Stimulated activated naive B cell treated with anti-CD40 and anti-IgM and Interleukin-4, amounts not matched to agents 10 μg/mL and 1 μg/mL and 100 μg/mL, for 72 hours (primary cell): ENCODE measurements around the gene GPR32.
"Not testable (repeated sequence)": the region's sequence is repeated elsewhere in the genome, so short reads cannot be mapped to it uniquely, and the experiment has no call there.

ENCODE experiments used
- ATAC-seq, 2 donors: fragments of 150-1000 bp; cut with Tn5 transposase; replicated peaks; 2 replicates each; pipeline ENCODE4 v1.10.0; 2021; ENCODE audit warnings: moderate library complexity in 1 of 2
- DNase-seq: peaks from one replicate; pipeline ENCODE4 v3.0.0; 2021
- H3K27ac Mint-ChIP-seq: one replicate; pipeline ENCODE4 v1.8.0; 2022; ENCODE audit warnings: mild to moderate bottlenecking, mixed read lengths
- H3K27me3 Mint-ChIP-seq, 2 donors: one replicate each; pipeline ENCODE4 v1.8.0; 2022; ENCODE audit warnings: mixed read lengths in 2 of 2
- H3K36me3 Mint-ChIP-seq, 2 donors: one replicate each; pipeline ENCODE4 v1.8.0; 2022; ENCODE audit warnings: mixed read lengths in 2 of 2, mild to moderate bottlenecking in 1 of 2
- H3K4me1 Mint-ChIP-seq, 2 donors: one replicate each; pipeline ENCODE4 v1.8.0; 2022; ENCODE audit warnings: mixed read lengths in 2 of 2, mild to moderate bottlenecking in 1 of 2
- H3K4me3 Mint-ChIP-seq, 2 donors: one replicate each; pipeline ENCODE4 v1.8.0; 2022; ENCODE audit warnings: mild to moderate bottlenecking in 2 of 2, mixed read lengths in 2 of 2, moderate library complexity in 1 of 2
- H3K9me3 Mint-ChIP-seq, 2 donors: one replicate each; pipeline ENCODE4 v1.8.0; 2022; ENCODE audit warnings: mixed read lengths in 2 of 2, mild to moderate bottlenecking in 1 of 2

The GPR32 gene

DNA sequence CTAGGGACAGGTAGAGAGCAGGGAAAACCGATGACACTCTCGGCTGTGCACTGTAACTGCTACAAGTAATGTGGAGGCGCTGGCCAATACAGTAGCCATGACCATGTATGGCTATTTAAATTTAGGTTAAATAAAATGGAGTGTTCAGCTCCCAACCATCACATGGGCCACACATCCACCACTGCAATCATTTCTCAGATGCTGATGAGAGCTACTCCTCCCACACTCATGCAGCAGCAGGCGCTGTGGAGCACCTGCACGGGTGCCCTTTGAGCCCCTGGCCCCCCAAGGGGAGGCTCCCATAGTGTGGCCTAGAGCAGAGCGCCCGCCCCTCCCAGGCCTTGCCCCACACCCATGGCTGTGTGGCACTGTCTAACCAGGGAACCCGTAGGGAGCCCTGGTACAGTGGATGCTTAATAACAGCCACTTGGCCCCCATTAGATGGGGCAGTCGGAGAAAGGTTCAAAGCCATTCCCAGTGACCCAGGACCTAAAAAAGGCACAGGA is 25.9 kb downstream of the GPR32 start:
- ATAC-seq, result peak; percentile 6 to 15
- Mint-ChIP-seq H3K36me3 (peaks cover 24 to 36% of the 10 kb centered on the region in 2 donors), H3K4me3 (no peak overlapping the region), H3K27me3 (no peaks in the 10 kb centered on the region), H3K9me3 (no peaks in the 10 kb centered on the region), H3K4me1 (peaks cover 19% of the 10 kb centered on the region in 2 donors), H3K27ac (peak overlapping the region; percentile 69)
- DNase-seq, result no peak

DNA sequence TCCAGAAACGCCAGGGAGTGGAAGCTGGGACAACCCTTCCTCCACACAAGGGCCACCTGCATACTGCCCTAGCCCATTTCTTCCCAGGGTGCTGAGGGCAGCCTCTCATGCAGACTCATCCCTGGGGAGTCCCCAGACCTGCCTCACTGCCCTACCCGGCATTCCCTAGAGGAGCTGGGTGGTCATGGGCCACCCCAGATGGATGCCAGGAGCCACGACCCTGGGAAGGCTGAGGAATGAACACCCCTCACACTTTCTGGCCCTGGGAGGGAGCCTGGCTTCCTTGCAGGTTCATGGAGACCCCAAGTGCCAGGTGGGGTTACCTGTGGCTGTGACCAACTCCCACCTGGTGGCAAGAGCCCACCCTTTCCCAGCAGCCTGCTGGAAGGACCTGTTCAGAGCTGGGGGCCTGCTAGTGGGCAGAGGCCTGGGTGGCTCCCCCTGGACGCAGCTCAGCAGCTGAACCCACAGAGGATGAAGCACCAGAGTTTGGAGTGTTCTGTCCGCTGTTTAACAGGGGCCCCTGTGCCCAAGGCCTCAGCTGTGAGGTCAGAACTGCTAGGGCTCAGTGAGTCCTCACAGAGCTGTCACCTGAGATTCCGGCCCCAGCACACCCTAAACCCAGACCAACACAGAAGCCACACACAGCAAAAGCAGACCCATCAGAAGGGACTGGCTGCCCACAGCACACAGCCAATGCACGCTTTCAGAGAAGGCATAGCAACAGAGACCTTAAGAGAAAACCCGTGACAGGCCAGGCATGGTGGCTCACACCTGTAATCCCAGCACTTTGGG is 26.6 kb downstream of the GPR32 start:
- H3K4me1 Mint-ChIP-seq, result peaks cover 21% of the 10 kb centered on the region in 2 donors
- DNase-seq, result no peak
- peaks cover 28 to 40% of the 10 kb centered on the region in 2 donors for H3K36me3 Mint-ChIP-seq
- H3K27ac Mint-ChIP-seq, result peak overlapping the region; percentile 49
- H3K9me3 Mint-ChIP-seq, result no peaks in the 10 kb centered on the region
- no peaks in the 10 kb centered on the region for H3K27me3 Mint-ChIP-seq
- no peak for ATAC-seq
- H3K4me3 Mint-ChIP-seq, result no peak overlapping the region

DNA sequence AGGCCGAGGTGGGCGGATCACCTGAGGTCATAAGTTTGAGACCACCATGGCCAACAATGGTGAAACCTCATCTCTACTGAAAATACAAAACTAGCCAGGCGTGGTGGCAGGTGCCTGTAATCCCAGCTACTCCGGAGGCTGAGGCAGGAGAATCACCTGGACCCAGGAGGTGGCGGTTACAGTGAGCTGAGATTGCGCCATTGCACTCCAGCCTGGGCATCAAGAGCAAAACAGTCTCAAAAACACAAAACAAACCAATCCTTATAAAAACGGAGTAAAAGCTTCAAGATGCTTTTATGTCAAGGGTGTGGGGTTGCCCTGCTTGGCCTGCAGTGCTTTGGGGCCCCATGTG is 27.1 kb downstream of the GPR32 start:
- ATAC-seq, result no peak
- peaks cover 31 to 44% of the 10 kb centered on the region in 2 donors for H3K36me3 Mint-ChIP-seq
- H3K9me3 Mint-ChIP-seq, result no peaks in the 10 kb centered on the region
- H3K27ac Mint-ChIP-seq, result no peak overlapping the region
- no peaks in the 10 kb centered on the region for H3K27me3 Mint-ChIP-seq
- peaks cover 26 to 27% of the 10 kb centered on the region in 2 donors for H3K4me1 Mint-ChIP-seq
- no peak for DNase-seq
- H3K4me3 Mint-ChIP-seq, result no peak overlapping the region

DNA sequence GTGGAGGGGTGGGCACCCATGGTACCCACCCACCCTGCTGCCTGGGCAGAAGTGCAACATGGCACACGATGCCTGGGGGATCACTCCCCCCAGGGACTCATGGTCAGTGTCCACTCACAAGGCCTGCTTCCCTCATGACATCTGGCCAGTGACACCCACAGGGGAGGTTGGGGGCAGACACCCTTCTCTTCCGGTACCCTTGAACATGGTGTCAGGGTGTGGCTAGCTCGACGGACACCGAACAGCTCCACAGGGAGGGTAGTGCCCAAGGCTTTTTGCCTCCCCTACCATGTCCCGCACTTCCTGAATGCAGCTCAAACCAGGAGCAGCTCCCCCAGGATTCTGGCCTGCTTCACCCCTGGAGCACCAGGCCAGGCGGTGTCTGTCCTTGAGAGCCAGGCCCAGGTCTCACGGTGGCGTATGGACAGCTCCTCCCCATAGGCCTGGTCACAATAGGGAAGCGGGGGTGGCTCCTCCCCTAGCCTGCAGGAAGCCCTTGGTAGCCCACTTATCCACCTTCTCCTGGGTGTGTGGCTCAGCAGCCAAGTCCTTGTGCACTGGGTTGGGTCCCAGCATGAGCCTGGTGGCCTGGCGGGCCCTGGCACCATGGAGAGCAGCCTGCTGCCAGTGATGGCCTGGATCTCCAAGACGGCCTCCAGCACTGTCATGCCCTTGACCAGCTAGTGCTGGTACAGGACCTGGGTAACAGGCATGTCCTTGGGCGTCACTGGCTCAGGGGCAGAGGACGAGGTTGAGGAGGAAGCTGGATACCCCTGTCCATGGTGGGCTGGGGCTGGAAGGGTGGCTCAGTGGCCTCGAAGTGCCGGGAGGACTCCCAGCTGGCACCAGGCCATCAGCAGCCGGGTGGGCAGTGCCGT is 27.8 kb downstream of the GPR32 start:
- H3K9me3 Mint-ChIP-seq, result no peaks in the 10 kb centered on the region
- DNase-seq, result no peak
- H3K27me3 Mint-ChIP-seq, result no peaks in the 10 kb centered on the region
- H3K4me1 Mint-ChIP-seq, result peaks cover 29 to 33% of the 10 kb centered on the region in 2 donors
- peaks cover 34 to 50% of the 10 kb centered on the region in 2 donors for H3K36me3 Mint-ChIP-seq
- no peak for ATAC-seq
- peak overlapping the region; percentile 65 for H3K27ac Mint-ChIP-seq
- H3K4me3 Mint-ChIP-seq, result no peak overlapping the region

DNA sequence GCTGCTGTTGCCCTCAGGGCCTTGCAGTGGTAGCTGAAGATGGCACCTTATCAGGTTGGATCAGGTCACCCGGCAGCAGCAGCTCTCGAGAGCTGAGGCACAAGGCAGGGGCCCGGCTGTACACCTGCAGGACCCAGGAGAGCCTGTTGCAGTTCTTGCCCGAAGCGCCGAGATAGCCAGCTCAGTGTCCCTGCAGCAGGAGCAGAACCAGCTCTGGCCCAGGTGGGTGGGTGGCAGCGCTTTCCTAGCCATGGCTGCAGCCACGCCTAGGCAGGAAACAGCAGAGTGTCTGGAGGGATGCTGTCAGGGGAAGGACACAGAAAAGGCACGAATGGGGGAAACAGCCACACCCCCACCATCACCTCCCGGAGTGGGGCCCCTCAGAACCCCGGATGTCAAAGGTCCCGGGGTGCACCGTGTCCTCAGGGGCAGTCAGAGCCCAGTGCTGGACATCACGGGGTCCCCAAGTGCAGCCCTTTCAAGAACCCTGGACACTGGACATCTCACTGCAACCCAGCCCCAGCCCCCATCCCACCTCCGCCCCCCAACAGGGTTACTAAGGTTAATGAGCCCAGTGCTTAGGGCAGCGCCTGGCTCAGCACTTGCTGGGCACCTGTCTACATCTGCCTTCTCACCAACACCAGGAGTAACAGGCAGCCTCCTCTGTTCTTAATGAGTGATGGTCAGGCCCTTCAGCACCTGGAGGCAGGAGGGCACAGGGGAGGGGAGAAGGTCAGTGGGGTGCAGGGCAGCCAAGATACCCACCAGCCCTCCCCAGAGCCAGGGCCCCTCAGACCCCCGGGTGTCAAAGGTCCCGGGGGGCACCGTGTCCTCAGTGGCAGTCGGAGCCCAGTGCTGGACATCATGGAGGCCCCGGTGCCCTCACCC is 28.6 kb downstream of the GPR32 start:
- H3K4me3 Mint-ChIP-seq, result no peak overlapping the region
- peaks cover 33 to 41% of the 10 kb centered on the region in 2 donors for H3K4me1 Mint-ChIP-seq
- no peak overlapping the region for H3K27ac Mint-ChIP-seq
- no peak for ATAC-seq
- H3K9me3 Mint-ChIP-seq, result no peaks in the 10 kb centered on the region
- H3K27me3 Mint-ChIP-seq, result no peaks in the 10 kb centered on the region
- DNase-seq, result no peak
- peaks cover 38 to 59% of the 10 kb centered on the region in 2 donors for H3K36me3 Mint-ChIP-seq

DNA sequence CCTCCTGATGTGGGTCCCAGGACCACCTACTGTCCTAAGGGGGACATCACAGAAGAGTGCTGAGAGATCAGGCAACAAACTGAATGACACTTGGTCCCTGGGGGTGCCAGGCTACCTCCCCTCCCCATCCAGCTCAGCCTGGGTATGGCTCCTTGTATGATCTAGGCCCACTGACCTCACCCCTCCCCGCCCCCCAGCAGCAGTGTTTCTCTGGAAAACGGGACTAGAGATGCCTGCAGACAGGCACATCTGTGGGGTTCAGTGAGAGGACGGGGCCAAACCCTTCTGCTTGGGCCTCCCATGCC is 29.2 kb downstream of the GPR32 start:
- Mint-ChIP-seq H3K36me3 (peaks cover 41 to 64% of the 10 kb centered on the region in 2 donors), H3K4me3 (no peak overlapping the region)
- DNase-seq, result no peak

DNA sequence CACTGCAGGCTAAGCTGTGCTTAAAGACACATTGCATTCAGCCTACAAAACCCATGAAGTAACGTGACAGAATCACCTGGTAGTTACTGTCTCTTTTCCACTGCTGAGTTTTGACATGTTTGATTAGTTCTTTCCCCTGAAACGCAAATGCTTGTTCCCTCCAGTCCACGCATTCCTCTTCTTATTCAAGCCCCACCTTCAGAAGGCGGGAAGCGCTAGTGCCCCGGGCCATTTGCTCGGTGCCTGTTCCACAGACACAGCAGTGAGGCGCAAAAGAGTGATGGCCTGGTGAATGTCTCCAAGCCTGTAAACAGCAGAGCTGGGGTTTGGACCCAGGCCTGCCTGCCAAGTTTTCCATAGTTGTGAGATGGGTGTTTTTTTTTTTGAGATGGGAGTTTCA is 30.8 kb downstream of the GPR32 start:
- no peak for DNase-seq

More for the DNA sequence above, 29.2 kb downstream of the GPR32 start:
- Mint-ChIP-seq H3K27ac (no peak overlapping the region), H3K4me1 (peaks cover 31 to 40% of the 10 kb centered on the region in 2 donors), H3K9me3 (no peaks in the 10 kb centered on the region), H3K27me3 (no peaks in the 10 kb centered on the region)
- no peak for ATAC-seq

DNA sequence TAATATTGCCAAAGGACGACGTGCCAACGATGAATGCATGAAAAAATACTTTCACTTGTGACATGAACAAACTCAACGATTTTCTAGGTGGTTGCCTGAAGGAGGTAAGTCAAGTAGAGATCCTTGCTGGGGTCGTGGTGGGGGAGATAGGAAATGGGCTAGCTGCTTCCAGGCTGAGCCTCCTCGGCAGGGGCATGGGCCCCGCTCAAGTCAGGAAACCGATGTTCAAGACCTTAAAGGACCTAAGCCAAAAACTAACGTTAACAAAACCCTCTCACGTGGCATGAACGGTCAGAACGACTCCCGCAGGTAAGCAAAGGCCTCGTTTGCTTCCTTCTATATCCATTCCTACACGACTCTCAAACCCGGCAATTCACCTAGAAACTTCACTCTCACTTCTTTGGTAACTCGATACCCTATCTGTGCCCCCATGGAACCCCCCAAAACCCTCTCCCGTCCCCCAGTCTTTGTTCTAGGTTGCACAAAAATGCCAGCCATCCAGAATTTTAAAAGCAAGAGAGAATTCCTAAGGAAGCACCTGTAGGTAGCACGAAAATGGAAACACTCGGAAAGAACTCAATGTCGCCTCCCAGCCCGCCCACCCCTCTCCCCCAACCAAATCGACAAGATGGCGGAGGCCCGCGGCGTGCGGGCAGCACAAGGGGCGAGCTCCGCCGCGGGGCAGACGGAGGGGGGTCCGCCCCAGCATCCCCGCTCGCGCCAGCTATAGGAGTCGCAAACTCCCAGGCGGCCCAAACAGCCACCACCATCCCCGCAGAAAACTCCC is 33.6 kb downstream of the GPR32 start:
- Mint-ChIP-seq H3K4me1 (peaks cover 31 to 48% of the 10 kb centered on the region in 2 donors), H3K9me3 (no peaks in the 10 kb centered on the region), H3K4me3 (peak overlapping the region; percentile 92 to 98), H3K27ac (peak overlapping the region; percentile 100), H3K27me3 (no peaks in the 10 kb centered on the region), H3K36me3 (peaks cover 23 to 45% of the 10 kb centered on the region in 2 donors)
- DNase-seq (no peak), ATAC-seq (peak; percentile 4 to 33)

More for the DNA sequence above, 30.8 kb downstream of the GPR32 start:
- H3K36me3 Mint-ChIP-seq, result peaks cover 38 to 62% of the 10 kb centered on the region in 2 donors
- H3K4me3 Mint-ChIP-seq, result no peak overlapping the region
- no peaks in the 10 kb centered on the region for H3K27me3 Mint-ChIP-seq
- peak overlapping the region; percentile 51 for H3K27ac Mint-ChIP-seq
- no peak for ATAC-seq
- H3K4me1 Mint-ChIP-seq, result peaks cover 34 to 48% of the 10 kb centered on the region in 2 donors
- H3K9me3 Mint-ChIP-seq, result no peaks in the 10 kb centered on the region

DNA sequence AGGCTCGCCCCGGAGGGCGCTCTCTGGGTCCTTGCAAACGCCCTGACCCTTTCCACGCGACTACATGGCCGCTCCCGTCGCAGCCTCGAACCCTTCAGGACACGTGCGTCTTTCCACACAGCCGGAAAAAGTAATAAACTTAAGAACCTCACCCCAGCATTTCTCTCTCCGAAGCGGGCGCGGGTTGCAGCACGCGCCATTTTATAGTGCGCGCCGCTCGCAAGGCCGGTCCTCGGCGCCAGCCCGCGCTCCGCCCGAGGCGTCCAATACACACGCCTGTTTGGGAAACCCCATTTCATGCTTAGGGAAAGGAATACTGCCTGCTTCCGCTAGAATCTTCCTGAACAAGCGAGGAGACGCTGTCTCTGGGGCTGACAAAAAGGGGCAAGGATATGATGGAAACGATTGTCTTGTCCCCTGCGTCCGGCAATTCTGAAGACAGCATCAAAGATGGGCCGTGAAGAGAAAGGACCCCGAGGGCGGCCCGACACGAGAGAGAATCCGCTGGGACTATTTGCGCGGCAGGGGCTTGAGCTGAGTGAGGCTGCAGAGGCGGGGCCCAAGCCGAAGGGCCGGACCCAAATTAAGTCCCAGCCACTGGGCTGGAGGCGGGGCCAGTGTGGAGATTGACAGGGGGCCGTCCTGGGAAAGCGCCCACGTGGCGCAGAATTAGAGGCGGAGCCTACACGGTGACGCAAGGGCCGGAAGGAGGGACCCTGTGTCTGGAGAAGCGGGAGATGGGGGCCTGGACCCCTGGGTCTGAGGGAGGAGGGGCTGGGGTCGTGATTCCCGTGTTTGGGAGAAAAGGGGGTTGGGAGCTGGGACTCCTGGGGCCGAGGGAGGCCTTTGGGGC is 34.4 kb downstream of the GPR32 start:
- ATAC-seq (peak; percentile 95 to 98), DNase-seq (peak; percentile 98)
- Mint-ChIP-seq H3K4me3 (peak overlapping the region; percentile 92 to 98), H3K27me3 (peaks cover under 1 to 2% of the 10 kb centered on the region in 2 donors), H3K36me3 (peaks cover 23 to 42% of the 10 kb centered on the region in 2 donors), H3K27ac (peak overlapping the region; percentile 100), H3K4me1 (peaks cover 30 to 42% of the 10 kb centered on the region in 2 donors), H3K9me3 (peaks cover 0 to under 1% of the 10 kb centered on the region in 2 donors)

DNA sequence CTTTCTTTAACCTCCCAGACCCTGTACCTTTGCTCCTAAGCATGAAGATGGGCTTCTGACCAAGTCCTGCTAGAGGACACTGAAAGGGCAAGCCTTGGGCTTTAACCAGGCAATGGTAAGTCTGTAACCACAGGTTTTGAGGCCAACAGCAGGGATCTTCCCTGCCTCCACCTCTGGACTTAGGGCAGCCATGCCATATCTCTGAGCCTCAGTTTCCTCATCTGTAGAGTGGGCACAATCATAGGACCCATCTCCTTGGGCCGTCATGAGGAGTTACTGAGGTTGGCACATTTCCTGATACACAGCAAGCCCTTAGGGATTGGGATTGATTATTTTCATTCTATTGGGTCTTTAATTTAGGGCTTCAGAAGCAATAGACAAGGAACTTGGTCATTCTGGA is 38.6 kb downstream of the GPR32 start:
- no peak overlapping the region for H3K4me3 Mint-ChIP-seq
- H3K27ac Mint-ChIP-seq, result no peak overlapping the region
- H3K36me3 Mint-ChIP-seq, result peaks cover 4 to 7% of the 10 kb centered on the region in 2 donors
- DNase-seq (no peak), ATAC-seq (no peak)
- peaks cover 19 to 30% of the 10 kb centered on the region in 2 donors for H3K27me3 Mint-ChIP-seq
- H3K4me1 Mint-ChIP-seq, result peaks cover 11 to 20% of the 10 kb centered on the region in 2 donors
- peaks cover 3 to 8% of the 10 kb centered on the region in 2 donors for H3K9me3 Mint-ChIP-seq

DNA sequence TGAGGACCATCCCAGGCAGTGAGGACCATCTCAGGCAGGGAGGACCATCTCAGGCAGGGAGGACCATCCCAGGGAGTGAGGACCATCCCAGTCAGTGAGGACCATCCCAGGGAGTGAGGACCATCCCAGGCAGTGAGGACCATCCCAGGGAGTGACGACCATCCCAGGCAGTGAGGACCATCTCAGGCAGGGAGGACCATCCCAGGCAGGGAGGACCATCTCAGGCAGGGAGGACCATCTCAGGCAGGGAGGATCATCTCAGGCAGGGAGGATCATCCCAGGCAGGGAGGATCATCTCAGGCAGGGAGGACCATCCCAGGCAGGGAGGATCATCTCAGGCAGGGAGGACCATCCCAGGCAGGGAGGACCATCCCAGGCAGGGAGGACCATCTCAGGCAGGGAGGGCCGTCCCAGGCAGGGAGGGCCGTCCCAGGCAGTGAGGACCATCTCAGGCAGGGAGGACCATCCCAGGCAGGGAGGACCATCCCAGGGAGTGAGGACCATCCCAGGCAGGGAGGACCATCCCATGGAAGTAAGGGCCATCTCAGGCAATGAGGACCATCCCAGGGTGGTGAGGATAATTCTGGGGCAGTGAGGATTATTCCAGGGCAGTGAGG is 41.5 kb downstream of the GPR32 start:
- not testable (repeated sequence) for DNase-seq, ATAC-seq, H3K4me3 Mint-ChIP-seq, H3K36me3 Mint-ChIP-seq, H3K27ac Mint-ChIP-seq, H3K4me1 Mint-ChIP-seq
- Mint-ChIP-seq H3K9me3 (peaks cover 6 to 12% of the 10 kb centered on the region in 2 donors), H3K27me3 (peaks cover 35 to 54% of the 10 kb centered on the region in 2 donors)

DNA sequence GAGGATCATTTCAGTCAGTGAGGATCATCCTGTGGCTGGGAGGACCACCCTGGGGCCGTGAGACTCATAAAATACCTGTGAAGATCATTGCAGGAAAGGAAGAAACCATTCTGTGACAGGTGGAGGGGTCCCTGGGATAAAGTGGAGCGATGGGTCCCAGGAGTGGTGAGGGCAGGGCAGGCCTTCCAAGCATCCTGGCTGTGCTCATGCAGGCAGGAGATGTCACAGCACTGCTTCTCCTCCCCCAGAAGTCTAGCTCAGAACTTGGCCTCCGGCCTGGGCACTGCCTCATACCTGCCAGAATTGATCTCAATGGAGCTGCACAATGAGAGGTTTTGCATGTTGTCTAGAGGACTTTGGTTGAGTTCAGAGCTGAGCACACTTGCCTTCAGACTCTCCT is 42.2 kb downstream of the GPR32 start:
- Mint-ChIP-seq H3K27ac (no peak overlapping the region), H3K27me3 (peaks cover 35 to 54% of the 10 kb centered on the region in 2 donors), H3K4me3 (no peak overlapping the region), H3K36me3 (peaks cover 7 to 11% of the 10 kb centered on the region in 2 donors), H3K4me1 (peaks cover 13 to 15% of the 10 kb centered on the region in 2 donors), H3K9me3 (peaks cover 7 to 12% of the 10 kb centered on the region in 2 donors)
- ATAC-seq (no peak), DNase-seq (no peak)
